Vagina (tissue), 2 donors: Measurements from ENCODE around the gene CAPN2.

Source experiments
- CTCF ChIP-seq, 3 experiments: fragments of 450-650 bp in 2 of 3; fragments of 200-600 bp in 1 of 3; sonication (generic) in 1 of 3; IDR thresholded peaks; one replicate each; pipeline ENCODE4 v1.5.1; 2017 to 2019; ENCODE audit warnings: antibody characterized with exemption in 3 of 3, mild to moderate bottlenecking in 2 of 3, moderate library complexity in 2 of 3
- POLR2AphosphoS5 ChIP-seq, 2 donors: sonication (generic); formaldehyde crosslinking; IDR thresholded peaks; one replicate each; pipeline ENCODE4 v1.9.0; 2017; ENCODE audit warnings: antibody characterized with exemption in 2 of 2, mild to moderate bottlenecking in 2 of 2, low read depth in 1 of 2; ENCODE audit not compliant: insufficient read depth in 1 of 2

DNA sequence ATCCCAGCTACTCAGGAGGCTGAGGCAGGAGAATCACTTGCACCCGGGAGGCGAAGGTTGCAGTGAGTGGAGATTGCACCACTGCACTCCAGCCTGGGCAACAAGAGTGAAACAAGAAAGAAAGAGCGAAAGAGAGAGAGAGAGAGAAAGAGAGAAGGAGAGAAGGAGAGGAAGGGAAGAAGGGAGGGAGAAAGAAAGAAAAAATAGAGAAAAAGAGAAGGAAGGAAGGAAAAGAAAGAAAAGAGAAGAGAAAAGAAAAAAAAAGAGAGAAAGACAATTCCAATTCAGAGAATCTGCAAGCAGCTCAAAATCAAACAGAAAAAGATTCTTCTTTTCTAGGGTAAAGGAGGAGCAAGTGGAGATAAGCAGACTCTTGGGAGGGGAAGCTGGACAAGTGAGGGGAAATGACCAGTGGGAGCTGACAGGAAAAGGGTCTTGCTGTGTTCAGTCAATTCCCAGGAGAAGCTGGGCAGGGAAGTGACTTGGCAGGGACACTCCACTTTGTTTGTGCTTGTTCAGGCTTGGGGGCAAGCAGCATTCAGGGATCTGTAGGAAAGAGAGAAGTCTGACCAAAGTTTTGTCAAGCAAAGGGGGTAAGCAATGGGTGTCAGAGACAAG is 3.6 kb upstream of the CAPN2 start:
- TF ChIP-seq CTCF (IDR thresholded peaks at IDR 0.05), result no peak
- TF ChIP-seq POLR2AphosphoS5 (IDR thresholded peaks at IDR 0.05; ENCODE audit: insufficient read depth in 1 of 2, low read depth in 1 of 2), result no peak
